GM20000 (cell line): ENCODE measurements around the gene TDP2.

Source experiments
- DNase-seq: peaks from one replicate; pipeline ENCODE4 v3.0.0; 2012; ENCODE audit warnings: low spot score
- CTCF ChIP-seq: IDR thresholded peaks from 2 replicates; pipeline ENCODE4 v1.5.1; 2012; ENCODE audit warnings: mild to moderate bottlenecking, control low read depth; ENCODE audit errors: extremely low read depth, missing control alignments

Gene TDP2

GRCh38 chr6:24620637-24621036 is 46.1 kb downstream of the TDP2 start:
- no peak for TF ChIP-seq CTCF

GRCh38 chr6:24619661-24620060 is 47.0 kb downstream of the TDP2 start:
- TF ChIP-seq CTCF, result no peak
- no peak for DNase-seq

More at GRCh38 chr6:24620637-24621036, 46.1 kb downstream of the TDP2 start:
- no peak for DNase-seq

- no peak for TF ChIP-seq CTCF
- no peak for DNase-seq
Observed at GRCh38 chr6:24614648-24615047, 52.1 kb downstream of the TDP2 start.

- no peak for TF ChIP-seq CTCF
- no peak for DNase-seq
Observed at GRCh38 chr6:24614043-24614420, 52.7 kb downstream of the TDP2 start.

GRCh38 chr6:24613361-24614042 is 53.2 kb downstream of the TDP2 start:
- no peak for DNase-seq
- no peak for TF ChIP-seq CTCF

GRCh38 chr6:24610672-24611071 is 56.0 kb downstream of the TDP2 start:
- no peak for TF ChIP-seq CTCF
- no peak for DNase-seq

GRCh38 chr6:24607310-24608105 is 59.2 kb downstream of the TDP2 start:
- no peak for TF ChIP-seq CTCF
- no peak for DNase-seq
